H1 (cell line): ENCODE results near the gene RNF212B. TPM values are rescaled to one million over a fixed set of nuclear protein-coding genes. Genes with fewer than 3 reads are reported as not detected.

Experiments
- BACH1 ChIP-seq: IDR thresholded peaks from 2 replicates; pipeline ENCODE4 v1.6.1; 2012; ENCODE audit warnings: low read length, improper control_type of control experiment
- CHD7 ChIP-seq: fragments of 300-600 bp; sonication (generic); IDR thresholded peaks from 2 replicates; pipeline ENCODE4 v1.7.1; 2012; ENCODE audit warnings: low read length, moderate library complexity, mild to moderate bottlenecking, inconsistent platforms; ENCODE audit not compliant: insufficient replicate concordance
- MAX ChIP-seq: IDR thresholded peaks from 2 replicates; pipeline ENCODE4 v1.6.1; 2012; ENCODE audit warnings: inconsistent platforms
- polyA plus RNA-seq, 7 experiments: library from polyadenylated mRNA; depleted of rRNA in 3 of 7; stranded (reverse) in 5 of 7; unstranded in 2 of 7; fragments of >200 nt in 5 of 7; fragments of 200-250 nt in 2 of 7; gene quantifications; 1 replicate in 5 of 7; 2 replicates in 1 of 7; 4 replicates in 1 of 7; pipeline versions ENCODE4 v1.2.1 to v1.2.3, GENCODE V29; 2011 to 2013; ENCODE audit warnings: missing spikeins in 2 of 7, mixed read lengths in 2 of 7
- total RNA-seq: library from RNA; stranded (reverse); fragmentation: NEBNext Ultra II Directional; extraction: Animal tissue kit (Norgen Biotek cat#: 25700); gene quantifications from 2 replicates; pipeline ENCODE4 v1.2.1, GENCODE V29; 2021

RNF212B gene
- total and polyA plus RNA-seq, 2 of the 8 experiments (the other 6 are each of a cell fraction or from before 2014, with no cell fraction given), result 0.95 to 1.2 TPM

- no peak for TF ChIP-seq CHD7
- no peak for TF ChIP-seq MAX
- no peak for TF ChIP-seq BACH1
These were observed 58.5 kb downstream of the RNF212B start (continued) for GRCh38 chr14:23296012-23296777.
